Suprapubic skin (tissue), 4 donors: ENCODE data around the gene MBIP. TPM values are rescaled to one million over a fixed set of nuclear protein-coding genes. Genes with fewer than 3 reads are reported as not detected.

Experiments
- DNase-seq, 2 donors: peaks; one replicate each; pipeline ENCODE4 v3.0.0-alpha.2; 2019; ENCODE audit warnings: low spot score in 2 of 2
- H3K27ac ChIP-seq: fragments of 200-600 bp; sonication (generic); one replicate; pipeline ENCODE4 v1.5.1; 2019
- H3K27me3 ChIP-seq: fragments of 200-600 bp; sonication (generic); one replicate; pipeline ENCODE4 v1.5.1; 2019
- H3K36me3 ChIP-seq: fragments of 200-600 bp; sonication (generic); one replicate; pipeline ENCODE4 v1.5.1; 2019
- H3K4me1 ChIP-seq: fragments of 200-600 bp; sonication (generic); one replicate; pipeline ENCODE4 v1.5.1; 2019
- H3K4me3 ChIP-seq: fragments of 200-600 bp; sonication (generic); one replicate; pipeline ENCODE4 v1.5.1; 2019; ENCODE audit warnings: mild to moderate bottlenecking
- H3K9me3 ChIP-seq: fragments of 200-600 bp; sonication (generic); one replicate; pipeline ENCODE4 v1.5.1; 2019
- CTCF ChIP-seq, 2 donors: fragments of 200-600 bp in 1 of 2; fragments of 450-650 bp in 1 of 2; sonication (generic) in 1 of 2; IDR thresholded peaks; one replicate each; pipeline ENCODE4 v1.5.1; 2016 to 2019; ENCODE audit warnings: antibody characterized with exemption in 2 of 2, mild to moderate bottlenecking in 1 of 2, moderate library complexity in 1 of 2
- EP300 ChIP-seq: sonication (generic); formaldehyde crosslinking; IDR thresholded peaks from one replicate; pipeline ENCODE4 v1.6.1; 2017; ENCODE audit warnings: antibody characterized with exemption
- POLR2A ChIP-seq, 2 donors: fragments of 450-650 bp; IDR thresholded peaks; one replicate each; pipeline ENCODE4 v1.6.1; 2017; ENCODE audit warnings: antibody characterized with exemption in 2 of 2, mild to moderate bottlenecking in 2 of 2, moderate library complexity in 2 of 2
- POLR2AphosphoS5 ChIP-seq, 3 donors: sonication (generic); formaldehyde crosslinking; IDR thresholded peaks; one replicate each; pipeline ENCODE4 v1.6.1; 2017; ENCODE audit warnings: antibody characterized with exemption in 3 of 3
- WGBS: methylation state at CpG from one replicate; pipeline ENCODE4 v1.1.5; 2018; 5-methylcytosine and 5-hydroxymethylcytosine counted together
- total RNA-seq, 4 donors: library from RNA; depleted of rRNA; stranded (reverse); fragments of >200 nt; gene quantifications; one replicate each; pipeline ENCODE4 v1.1.0, GENCODE V29; 2016

MBIP gene
- total RNA-seq, 4 donors from 2014 or later = 21.7 to 32.8 (median 25.2) TPM

DNA sequence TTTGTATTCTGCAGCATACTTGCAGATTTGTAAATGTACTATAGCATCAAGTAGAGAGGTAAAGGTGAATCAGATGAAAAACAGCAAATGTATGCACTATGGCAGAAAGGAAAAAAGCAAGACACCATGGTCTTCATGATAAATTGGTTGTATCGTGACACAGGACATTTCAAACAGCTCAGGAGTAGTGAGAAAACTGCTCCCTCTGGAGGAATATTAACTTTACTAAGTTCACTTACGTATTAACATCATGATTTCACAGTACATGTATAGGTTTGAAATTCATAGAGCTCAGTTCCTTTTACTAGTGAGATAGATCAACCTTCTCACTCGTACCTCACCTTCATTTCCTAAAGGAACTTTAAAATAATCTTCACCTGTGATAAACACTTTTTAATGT is 6.5 kb downstream of the MBIP start:
- TF ChIP-seq POLR2AphosphoS5 (IDR thresholded peaks at IDR 0.05) = no peak
- TF ChIP-seq POLR2A (IDR thresholded peaks at IDR 0.05) = no peak
- no peak for TF ChIP-seq CTCF (IDR thresholded peaks at IDR 0.05)
- TF ChIP-seq EP300 = no peak
- H3K4me3 ChIP-seq = no peak overlapping the region
- H3K4me1 ChIP-seq = peaks cover 25% of the 10 kb centered on the region

DNA sequence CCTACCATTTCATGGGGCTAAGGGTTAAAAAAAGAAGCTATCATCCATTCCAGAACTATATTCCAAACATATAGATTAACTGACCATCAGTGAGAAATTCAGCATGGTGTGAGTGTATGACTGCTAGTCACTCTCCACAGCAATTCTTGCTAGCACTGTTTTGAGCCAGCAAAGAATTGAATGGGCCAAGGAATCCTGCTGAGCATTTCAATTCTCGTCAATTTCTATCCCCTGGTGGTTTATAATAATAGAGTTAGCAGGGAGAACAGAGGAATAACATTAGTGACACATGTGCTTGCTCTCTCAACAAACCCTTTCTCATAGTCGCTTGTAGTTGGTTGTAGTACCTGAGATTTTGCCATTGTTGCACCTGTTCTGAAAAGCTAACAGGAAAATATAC is 7.2 kb downstream of the MBIP start:
- H3K36me3 ChIP-seq = peaks cover 42% of the 10 kb centered on the region

More for the DNA sequence above, 6.5 kb downstream of the MBIP start:
- no peak for DNase-seq
- Histone ChIP-seq H3K27ac (no peak overlapping the region), H3K27me3 (no peaks in the 10 kb centered on the region), H3K36me3 (peaks cover 35% of the 10 kb centered on the region), H3K9me3 (no peaks in the 10 kb centered on the region)
- WGBS = 83% methylated on average over 3 of the region's 3 CpGs

GRCh38 chr14:36306836-36307235 is 13.6 kb downstream of the MBIP start:
- WGBS = 87% methylated on average over 2 of the region's 2 CpGs
- peaks cover 81% of the 10 kb centered on the region for H3K36me3 ChIP-seq

More for the DNA sequence above, 7.2 kb downstream of the MBIP start:
- TF ChIP-seq EP300 = no peak
- no peak for TF ChIP-seq POLR2A (IDR thresholded peaks at IDR 0.05)
- TF ChIP-seq POLR2AphosphoS5 (IDR thresholded peaks at IDR 0.05) = no peak
- no peak for TF ChIP-seq CTCF (IDR thresholded peaks at IDR 0.05)
- Histone ChIP-seq H3K27me3 (no peaks in the 10 kb centered on the region), H3K4me3 (no peak overlapping the region), H3K4me1 (peaks cover 19% of the 10 kb centered on the region), H3K27ac (no peak overlapping the region), H3K9me3 (no peaks in the 10 kb centered on the region)
- no peak for DNase-seq
- 92% methylated on average over 2 of the region's 2 CpGs for WGBS

GRCh38 chr14:36304895-36305294 is 15.5 kb downstream of the MBIP start:
- Histone ChIP-seq H3K27ac (no peak overlapping the region), H3K27me3 (no peaks in the 10 kb centered on the region), H3K4me1 (no peaks in the 10 kb centered on the region), H3K36me3 (peaks cover 72% of the 10 kb centered on the region), H3K9me3 (no peaks in the 10 kb centered on the region), H3K4me3 (no peak overlapping the region)
- TF ChIP-seq POLR2AphosphoS5 (IDR thresholded peaks at IDR 0.05) (no peak), CTCF (IDR thresholded peaks at IDR 0.05) (no peak), EP300 (no peak), POLR2A (IDR thresholded peaks at IDR 0.05) (no peak)
- no peak for DNase-seq

More at GRCh38 chr14:36306836-36307235, 13.6 kb downstream of the MBIP start:
- no peaks in the 10 kb centered on the region for H3K27me3 ChIP-seq
- H3K9me3 ChIP-seq = no peaks in the 10 kb centered on the region
- H3K4me1 ChIP-seq = no peaks in the 10 kb centered on the region
- no peak overlapping the region for H3K4me3 ChIP-seq
- H3K27ac ChIP-seq = no peak overlapping the region
- DNase-seq = no peak
- no peak for TF ChIP-seq POLR2AphosphoS5 (IDR thresholded peaks at IDR 0.05)
- TF ChIP-seq POLR2A (IDR thresholded peaks at IDR 0.05) = no peak
- no peak for TF ChIP-seq EP300
- TF ChIP-seq CTCF (IDR thresholded peaks at IDR 0.05) = no peak

- H3K9me3 ChIP-seq = no peaks in the 10 kb centered on the region
- no peak overlapping the region for H3K27ac ChIP-seq
- peaks cover 72% of the 10 kb centered on the region for H3K36me3 ChIP-seq
- 79% methylated on average over 4 of the region's 4 CpGs for WGBS
- no peak overlapping the region for H3K4me3 ChIP-seq
- no peaks in the 10 kb centered on the region for H3K4me1 ChIP-seq
- H3K27me3 ChIP-seq = no peaks in the 10 kb centered on the region
- DNase-seq = no peak
- TF ChIP-seq POLR2AphosphoS5 (IDR thresholded peaks at IDR 0.05) (no peak), POLR2A (IDR thresholded peaks at IDR 0.05) (no peak), CTCF (IDR thresholded peaks at IDR 0.05) (no peak), EP300 (no peak)
Observed at GRCh38 chr14:36303960-36304359, 16.5 kb downstream of the MBIP start.
